Common myeloid progenitor, CD34-positive (primary cell): ENCODE measurements around the gene ARL4D. TPM values are rescaled to one million over a fixed set of nuclear protein-coding genes. Genes with fewer than 3 reads are reported as not detected.

Source experiments
- CTCF ChIA-PET: fragments of 350-600 bp; sonication (Branson Sonifier 250); formaldehyde crosslinking; loops from one replicate; lab custom pipeline; 2021; ENCODE audit warnings: antibody characterized with exemption; lab: Charles Lee
- POLR2A ChIA-PET: fragments of 350-600 bp; sonication (Branson Sonifier 250); formaldehyde crosslinking; loops from one replicate; lab custom pipeline; 2021; ENCODE audit warnings: antibody characterized with exemption; lab: Charles Lee
- DNase-seq, 3 donors: peaks; one replicate each; pipeline versions ENCODE4 v3.0.0 to v3.0.0-alpha.2; 2013
- H3K27ac ChIP-seq, 2 experiments: 1 replicate in 1 of 2; 2 replicates in 1 of 2; pipeline ENCODE4 v1.7.0; 2013; ENCODE audit warnings: inconsistent platforms in 2 of 2, low read length in 2 of 2, mild to moderate bottlenecking in 2 of 2, low read depth in 1 of 2, moderate library complexity in 1 of 2; ENCODE audit not compliant: severe bottlenecking in 2 of 2, insufficient read depth in 1 of 2, poor library complexity in 1 of 2
- H3K27me3 ChIP-seq, 5 experiments: replicated peaks in 2 of 5; 1 replicate in 3 of 5; 2 replicates in 2 of 5; pipeline versions ENCODE4 v1.6.1 to v1.7.0; 2013; ENCODE audit warnings: low read length in 4 of 5, mild to moderate bottlenecking in 2 of 5, moderate library complexity in 2 of 5, inconsistent platforms in 1 of 5; ENCODE audit not compliant: insufficient read depth in 5 of 5, control insufficient read depth in 4 of 5
- H3K36me3 ChIP-seq, 4 experiments: 1 replicate in 2 of 4; 2 replicates in 2 of 4; pipeline versions ENCODE4 v1.6.1 to v1.7.0; 2013; ENCODE audit warnings: low read length in 3 of 4, control low read depth in 1 of 4, mild to moderate bottlenecking in 1 of 4; ENCODE audit not compliant: control insufficient read depth in 4 of 4, insufficient read depth in 4 of 4
- H3K4me1 ChIP-seq, 4 experiments: 1 replicate in 3 of 4; 2 replicates in 1 of 4; pipeline versions ENCODE4 v1.6.1 to v1.7.1; 2013; ENCODE audit warnings: low read length in 3 of 4, mild to moderate bottlenecking in 3 of 4, control low read depth in 1 of 4, inconsistent platforms in 1 of 4, moderate library complexity in 1 of 4; ENCODE audit not compliant: control insufficient read depth in 4 of 4, insufficient read depth in 4 of 4; ENCODE audit errors: control extremely low read depth in 1 of 4
- H3K4me3 ChIP-seq, 7 experiments: 1 replicate in 4 of 7; 2 replicates in 3 of 7; pipeline versions ENCODE4 v1.5.1 to v1.7.0; 2013; ENCODE audit warnings: mild to moderate bottlenecking in 7 of 7, low read length in 6 of 7, moderate library complexity in 6 of 7, inconsistent platforms in 2 of 7, low read depth in 2 of 7, control low read depth in 1 of 7; ENCODE audit not compliant: insufficient read depth in 4 of 7, control insufficient read depth in 1 of 7; ENCODE audit errors: extremely low read depth in 1 of 7
- H3K9me3 ChIP-seq, 5 experiments: 1 replicate in 4 of 5; 2 replicates in 1 of 5; pipeline versions ENCODE4 v1.6.1 to v1.7.1; 2013; ENCODE audit warnings: low read length in 4 of 5, mild to moderate bottlenecking in 2 of 5, inconsistent platforms in 1 of 5, low read depth in 1 of 5, moderate library complexity in 1 of 5; ENCODE audit not compliant: control insufficient read depth in 4 of 5, insufficient read depth in 2 of 5; ENCODE audit errors: control extremely low read depth in 1 of 5
- WGBS: methylation state at CpG from one replicate; pipeline ENCODE4 v1.1.5; 2013; ENCODE audit not compliant: insufficient coverage; 5-methylcytosine and 5-hydroxymethylcytosine counted together
- polyA plus RNA-seq: library from polyadenylated mRNA; unstranded; fragments of 120-200 nt; gene quantifications from one replicate; pipeline ENCODE4 v1.2.1, GENCODE V29; 2013

Gene ARL4D
- 2.2 TPM for polyA plus RNA-seq

GRCh38 chr17:43398724-43399595 is at the start of gene ARL4D:
Gene ARL4D (plus strand): TSS chr17:43398993. CDS start chr17:43399733, 740 bp downstream.
- Histone ChIP-seq H3K4me3 (peak within 1 kb of the TSS; percentile 34 to 80 (median 72)), H3K9me3 (no peaks in the 10 kb centered on the region), H3K27me3 (peaks cover 0 to 2% (median 0%) of the 10 kb centered on the region in 5 experiments), H3K36me3 (no peaks in the 10 kb centered on the region), H3K4me1 (peaks cover 5 to 26% (median 19%) of the 10 kb centered on the region in 4 experiments), H3K27ac (no peak within 1 kb of the TSS)
- under 1% methylated on average over 53 of the region's 64 CpGs for WGBS
- ChIA-PET CTCF (interaction anchor here (0.9 to 2.2 kb wide), 6 partner anchors 11 to 85 kb away, joined by 3 to 12 read pairs (median 4); partner anchors contain the start of gene DHX8), POLR2A (interaction anchor here (0.6 to 2.3 kb wide), 5 partner anchors 10 to 85 kb away, joined by 3 to 9 read pairs (median 4); partner anchors contain the start of gene DHX8)
- peak; percentile 77 to 88 (median 85) for DNase-seq

- H3K27me3 ChIP-seq = no peaks in the 10 kb centered on the region
- WGBS = 92% methylated on average over 2 of the region's 2 CpGs
- ChIA-PET POLR2A (no interaction called here), CTCF (interaction anchor here (1.2 kb wide), 1 partner anchor 10 kb away, joined by 6 read pairs; no protein-coding TSS in a partner anchor)
- H3K4me3 ChIP-seq = no peak overlapping the region
- DNase-seq = no peak
- H3K4me1 ChIP-seq = no peaks in the 10 kb centered on the region
- H3K27ac ChIP-seq = no peak overlapping the region
- peaks cover 0 to 37% (median 28%) of the 10 kb centered on the region in 5 experiments for H3K9me3 ChIP-seq
- no peaks in the 10 kb centered on the region for H3K36me3 ChIP-seq
These were observed 49.7 kb upstream of the ARL4D start for GRCh38 chr17:43349142-43349541.

GRCh38 chr17:43350888-43351361 is 47.9 kb upstream of the ARL4D start:
- Histone ChIP-seq H3K4me3 (no peak overlapping the region), H3K4me1 (no peaks in the 10 kb centered on the region), H3K36me3 (no peaks in the 10 kb centered on the region), H3K27me3 (no peaks in the 10 kb centered on the region), H3K27ac (no peak overlapping the region), H3K9me3 (peaks cover 0 to 37% (median 28%) of the 10 kb centered on the region in 5 experiments)
- WGBS = over 99% methylated on average over 7 of the region's 9 CpGs
- ChIA-PET CTCF (interaction anchor here (1.0 kb wide), 1 partner anchor 12 kb away, joined by 3 read pairs; no protein-coding TSS in a partner anchor), POLR2A (no interaction called here)
- DNase-seq = no peak

- ChIA-PET CTCF (interaction anchor here (1.0 kb wide), 1 partner anchor 17 kb away, joined by 3 read pairs; no protein-coding TSS in a partner anchor), POLR2A (no interaction called here)
- WGBS = 94% methylated on average over 6 of the region's 8 CpGs
- no peak overlapping the region for H3K4me3 ChIP-seq
- peaks cover 0 to 37% (median 28%) of the 10 kb centered on the region in 5 experiments for H3K9me3 ChIP-seq
- no peak for DNase-seq
- H3K27ac ChIP-seq = no peak overlapping the region
- H3K27me3 ChIP-seq = no peaks in the 10 kb centered on the region
- no peaks in the 10 kb centered on the region for H3K4me1 ChIP-seq
- H3K36me3 ChIP-seq = no peaks in the 10 kb centered on the region
These were observed 47.1 kb upstream of the ARL4D start for GRCh38 chr17:43351691-43352090.

GRCh38 chr17:43352579-43353331 is 46.0 kb upstream of the ARL4D start:
- no peaks in the 10 kb centered on the region for H3K36me3 ChIP-seq
- ChIA-PET CTCF (interaction anchor here (1.4 to 1.7 kb wide), 2 partner anchors 14 to 19 kb away, joined by 5 to 7 read pairs; no protein-coding TSS in a partner anchor), POLR2A (no interaction called here)

GRCh38 chr17:43353393-43353792 is 45.4 kb upstream of the ARL4D start:
- H3K27ac ChIP-seq = no peak overlapping the region
- POLR2A ChIA-PET = no interaction called here
- 100% methylated on average over 4 of the region's 4 CpGs for WGBS

More at GRCh38 chr17:43352579-43353331, 46.0 kb upstream of the ARL4D start:
- H3K4me1 ChIP-seq = no peaks in the 10 kb centered on the region
- no peak overlapping the region for H3K27ac ChIP-seq
- H3K9me3 ChIP-seq = peaks cover 0 to 27% (median 20%) of the 10 kb centered on the region in 5 experiments
- no peak for DNase-seq
- WGBS = 100% methylated on average over 5 of the region's 10 CpGs
- H3K4me3 ChIP-seq = no peak overlapping the region
- no peaks in the 10 kb centered on the region for H3K27me3 ChIP-seq

More at GRCh38 chr17:43353393-43353792, 45.4 kb upstream of the ARL4D start:
- CTCF ChIA-PET = interaction anchor here (1.4 to 1.7 kb wide), 2 partner anchors 14 to 20 kb away, joined by 5 to 7 read pairs; no protein-coding TSS in a partner anchor
- Histone ChIP-seq H3K9me3 (peaks cover 0 to 20% (median 14%) of the 10 kb centered on the region in 5 experiments), H3K27me3 (no peaks in the 10 kb centered on the region), H3K4me3 (no peak overlapping the region), H3K4me1 (no peaks in the 10 kb centered on the region), H3K36me3 (no peaks in the 10 kb centered on the region)
- no peak for DNase-seq
